GM10248 (cell line): ENCODE data around the gene MACF1.
"Not testable (repeated sequence)": the region's sequence is repeated elsewhere in the genome, so short reads cannot be mapped to it uniquely, and the experiment has no call there.

ENCODE experiments used
- CTCF ChIA-PET: fragments of 300-600 bp; sonication (Branson Sonifier 250); formaldehyde crosslinking; extraction: SDS; loops from one replicate; lab custom pipeline; 2021; ENCODE audit warnings: antibody characterized with exemption; lab: Yijun Ruan, JAX
- POLR2A ChIA-PET: fragments of 350-650 bp; sonication (Branson Sonifier 250); formaldehyde crosslinking; extraction: SDS; loops from one replicate; lab custom pipeline; 2020; ENCODE audit warnings: antibody characterized with exemption; lab: Yijun Ruan, JAX
- DNase-seq: peaks from one replicate; pipeline ENCODE4 v3.0.0; 2012; ENCODE audit errors: extremely low spot score
- TF ChIP-seq, protein P1 (sequence below): IDR thresholded peaks from 2 replicates; pipeline ENCODE4 v1.5.1; 2012; ENCODE audit warnings: mild to moderate bottlenecking, low read depth; ENCODE audit errors: extremely low read depth, missing control alignments, control extremely low read depth

Gene MACF1

DNA sequence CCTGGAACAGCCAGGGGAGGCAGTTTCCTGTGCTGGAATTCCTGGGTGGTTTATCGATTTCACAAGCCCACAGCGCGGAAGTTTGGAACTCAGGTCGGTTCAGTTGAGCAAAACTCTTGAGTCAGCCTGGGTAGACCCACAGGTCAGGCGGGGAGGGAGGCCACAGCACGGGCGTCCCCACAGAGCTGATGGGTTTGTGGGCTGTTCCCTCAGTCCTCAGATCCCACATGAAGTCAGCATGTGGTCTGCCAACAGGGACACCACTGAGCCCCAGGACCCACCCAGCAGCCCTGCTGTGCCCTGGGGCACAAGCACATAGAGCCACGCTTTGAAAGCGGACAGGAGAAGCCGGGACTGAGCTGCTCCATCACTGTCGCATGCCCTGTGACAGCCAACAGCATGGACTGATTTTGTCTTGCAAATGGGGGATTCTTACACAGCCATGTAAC lies 304.4 kb downstream of the MACF1 start:
- ChIA-PET CTCF (interaction anchor here (0.8 to 1.0 kb wide), 3 partner anchors 22 to 150 kb away, joined by 4 to 5 read pairs (median 4); no protein-coding TSS in a partner anchor), POLR2A (interaction anchor here (0.6 kb wide), 1 partner anchor 205 kb away, joined by 4 read pairs; no protein-coding TSS in a partner anchor)
- peak; percentile 53 for DNase-seq
- TF ChIP-seq, protein P1, sequence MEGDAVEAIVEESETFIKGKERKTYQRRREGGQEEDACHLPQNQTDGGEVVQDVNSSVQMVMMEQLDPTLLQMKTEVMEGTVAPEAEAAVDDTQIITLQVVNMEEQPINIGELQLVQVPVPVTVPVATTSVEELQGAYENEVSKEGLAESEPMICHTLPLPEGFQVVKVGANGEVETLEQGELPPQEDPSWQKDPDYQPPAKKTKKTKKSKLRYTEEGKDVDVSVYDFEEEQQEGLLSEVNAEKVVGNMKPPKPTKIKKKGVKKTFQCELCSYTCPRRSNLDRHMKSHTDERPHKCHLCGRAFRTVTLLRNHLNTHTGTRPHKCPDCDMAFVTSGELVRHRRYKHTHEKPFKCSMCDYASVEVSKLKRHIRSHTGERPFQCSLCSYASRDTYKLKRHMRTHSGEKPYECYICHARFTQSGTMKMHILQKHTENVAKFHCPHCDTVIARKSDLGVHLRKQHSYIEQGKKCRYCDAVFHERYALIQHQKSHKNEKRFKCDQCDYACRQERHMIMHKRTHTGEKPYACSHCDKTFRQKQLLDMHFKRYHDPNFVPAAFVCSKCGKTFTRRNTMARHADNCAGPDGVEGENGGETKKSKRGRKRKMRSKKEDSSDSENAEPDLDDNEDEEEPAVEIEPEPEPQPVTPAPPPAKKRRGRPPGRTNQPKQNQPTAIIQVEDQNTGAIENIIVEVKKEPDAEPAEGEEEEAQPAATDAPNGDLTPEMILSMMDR: no peak

DNA sequence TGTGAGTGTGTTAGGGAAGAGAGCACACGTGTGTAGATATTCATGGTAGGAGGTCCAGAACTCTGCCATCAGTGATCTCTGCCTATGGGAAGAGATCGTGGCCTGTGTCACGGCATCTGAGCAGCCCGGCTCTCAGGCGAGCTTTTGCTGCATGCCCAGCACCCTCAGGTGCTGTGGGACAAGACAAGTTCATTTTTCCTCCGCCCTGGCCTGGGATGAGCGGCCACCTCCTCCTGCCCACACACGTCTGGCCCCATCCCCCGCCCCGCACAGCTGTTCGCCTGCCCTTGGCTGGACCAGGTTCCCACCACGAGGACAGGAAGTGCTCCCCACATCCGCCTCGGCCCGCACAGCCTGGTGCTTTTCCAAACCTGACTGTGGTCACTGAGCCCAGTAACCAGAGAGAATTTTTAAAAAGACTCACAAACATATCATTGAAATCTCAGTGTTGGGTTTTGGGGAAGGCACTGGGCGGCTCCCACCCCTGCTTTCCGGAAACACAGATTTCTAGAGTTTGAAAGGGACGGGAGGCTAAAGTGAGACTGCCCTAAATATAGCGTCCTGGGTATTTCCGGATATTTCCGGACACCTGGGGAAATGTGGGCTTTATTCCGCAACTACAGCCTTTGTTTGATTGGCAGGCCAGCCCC lies 305.0 kb downstream of the MACF1 start:
- TF ChIP-seq, protein P1: no peak
- peak; percentile 59 for DNase-seq
- CTCF ChIA-PET: interaction anchor here (1.0 kb wide), 2 partner anchors 23 to 29 kb away, joined by 4 to 5 read pairs; no protein-coding TSS in a partner anchor
- POLR2A ChIA-PET: interaction anchor here (0.6 kb wide), 1 partner anchor 206 kb away, joined by 4 read pairs; no protein-coding TSS in a partner anchor

DNA sequence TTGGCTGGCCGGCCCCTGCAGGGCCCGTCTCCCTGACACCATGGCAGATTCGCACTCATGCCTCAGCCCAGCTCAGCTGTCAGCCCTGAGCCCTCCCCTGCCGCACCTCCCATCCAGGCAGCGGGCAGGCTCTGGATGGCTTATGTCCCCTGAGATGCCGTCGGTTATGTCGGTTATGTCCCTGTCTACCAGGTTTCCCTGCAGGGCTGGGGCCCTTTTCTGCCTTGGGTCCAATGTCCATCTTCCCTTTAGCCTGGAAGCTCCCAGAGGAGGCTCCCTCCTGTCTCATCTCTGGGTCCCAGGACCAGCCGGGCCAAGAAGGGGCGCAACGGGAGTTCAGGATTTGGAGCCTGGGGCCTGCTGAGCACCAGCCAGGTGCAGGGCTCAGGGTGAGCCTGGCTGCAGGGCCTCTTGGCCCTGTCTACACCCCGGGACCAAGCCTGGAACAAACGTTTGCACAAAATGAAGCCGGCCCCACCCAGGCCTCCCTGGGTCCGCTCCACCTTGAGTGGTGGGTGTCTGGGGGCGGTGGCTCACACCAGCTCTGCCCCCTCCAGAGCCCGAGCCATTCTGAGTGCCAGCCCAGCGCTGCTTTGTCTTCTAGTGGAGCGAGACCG lies 306.2 kb downstream of the MACF1 start:
- POLR2A ChIA-PET, DNase-seq, CTCF ChIA-PET: not testable (repeated sequence)

DNA sequence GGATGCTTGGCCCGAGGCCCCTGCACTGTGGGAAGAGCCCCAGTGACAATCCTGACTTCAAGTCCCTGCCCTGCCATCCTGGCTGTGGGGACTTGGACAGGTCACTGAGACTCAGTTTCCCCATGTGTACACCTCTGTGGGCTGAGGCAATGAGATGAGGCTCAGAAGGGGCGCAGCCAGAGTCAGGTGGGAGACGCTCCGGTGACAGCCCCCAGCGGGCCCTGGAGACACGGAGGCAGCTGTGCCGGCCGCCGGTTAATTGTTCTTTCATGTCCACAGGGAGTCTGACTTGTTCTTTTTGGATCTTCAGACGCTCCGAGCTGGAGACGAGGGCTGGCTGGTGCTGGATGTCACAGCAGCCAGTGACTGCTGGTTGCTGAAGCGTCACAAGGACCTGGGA lies 307.0 kb downstream of the MACF1 start:
- POLR2A ChIA-PET: not testable (repeated sequence)

DNA sequence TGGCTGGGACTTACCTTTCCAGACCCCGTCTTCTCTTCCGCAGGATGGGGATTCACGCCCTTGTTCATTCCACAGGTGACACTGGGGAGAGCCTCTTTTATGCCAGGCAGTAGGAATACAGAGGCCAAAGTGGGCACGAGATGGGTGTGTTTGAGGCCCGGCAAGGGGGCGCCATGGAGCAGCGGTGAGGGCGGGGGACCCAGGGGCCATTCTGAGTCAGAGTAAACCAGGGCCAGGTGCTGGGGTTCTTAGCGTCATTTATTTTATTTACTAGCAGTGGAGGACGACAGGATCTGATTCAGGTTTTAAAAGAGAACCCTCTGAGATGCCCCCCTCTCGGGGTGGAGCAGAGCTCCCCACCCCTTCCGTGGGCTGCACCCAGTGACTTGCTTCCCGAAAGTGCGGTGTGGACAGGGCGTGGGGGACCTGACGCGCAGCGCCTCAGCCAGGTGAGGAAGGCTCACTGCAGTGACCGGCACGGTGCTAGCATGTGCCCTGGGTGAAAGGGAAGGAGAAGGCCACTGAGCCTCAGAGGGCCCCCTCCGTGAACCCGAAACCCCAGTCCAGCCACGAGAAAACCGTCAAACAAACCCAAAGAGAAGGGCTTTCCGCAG lies 307.8 kb downstream of the MACF1 start:
- POLR2A ChIA-PET: not testable (repeated sequence)

More for the DNA sequence above, 307.0 kb downstream of the MACF1 start:
- DNase-seq, CTCF ChIA-PET: not testable (repeated sequence)

DNA sequence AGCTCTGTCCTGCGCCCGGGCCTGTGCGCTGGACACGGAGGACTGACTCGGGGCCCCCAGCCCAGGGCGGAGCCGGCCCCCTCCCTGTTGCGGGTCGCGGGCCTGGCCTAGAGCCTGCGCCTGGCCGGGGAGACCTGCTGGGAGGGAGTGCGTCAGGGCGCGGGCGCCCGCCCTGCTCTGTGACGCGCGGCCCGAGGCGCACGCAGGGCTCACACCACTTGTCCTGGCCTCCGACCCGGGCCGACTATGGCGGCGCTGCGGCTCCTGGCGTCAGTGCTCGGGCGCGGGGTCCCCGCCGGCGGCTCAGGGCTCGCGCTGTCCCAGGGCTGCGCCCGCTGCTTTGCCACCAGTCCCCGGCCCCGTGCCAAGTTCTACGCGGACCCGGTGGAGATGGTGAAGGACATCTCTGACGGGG lies 310.2 kb downstream of the MACF1 start:
- POLR2A ChIA-PET, CTCF ChIA-PET, DNase-seq: not testable (repeated sequence)

More for the DNA sequence above, 307.8 kb downstream of the MACF1 start:
- CTCF ChIA-PET, DNase-seq: not testable (repeated sequence)

DNA sequence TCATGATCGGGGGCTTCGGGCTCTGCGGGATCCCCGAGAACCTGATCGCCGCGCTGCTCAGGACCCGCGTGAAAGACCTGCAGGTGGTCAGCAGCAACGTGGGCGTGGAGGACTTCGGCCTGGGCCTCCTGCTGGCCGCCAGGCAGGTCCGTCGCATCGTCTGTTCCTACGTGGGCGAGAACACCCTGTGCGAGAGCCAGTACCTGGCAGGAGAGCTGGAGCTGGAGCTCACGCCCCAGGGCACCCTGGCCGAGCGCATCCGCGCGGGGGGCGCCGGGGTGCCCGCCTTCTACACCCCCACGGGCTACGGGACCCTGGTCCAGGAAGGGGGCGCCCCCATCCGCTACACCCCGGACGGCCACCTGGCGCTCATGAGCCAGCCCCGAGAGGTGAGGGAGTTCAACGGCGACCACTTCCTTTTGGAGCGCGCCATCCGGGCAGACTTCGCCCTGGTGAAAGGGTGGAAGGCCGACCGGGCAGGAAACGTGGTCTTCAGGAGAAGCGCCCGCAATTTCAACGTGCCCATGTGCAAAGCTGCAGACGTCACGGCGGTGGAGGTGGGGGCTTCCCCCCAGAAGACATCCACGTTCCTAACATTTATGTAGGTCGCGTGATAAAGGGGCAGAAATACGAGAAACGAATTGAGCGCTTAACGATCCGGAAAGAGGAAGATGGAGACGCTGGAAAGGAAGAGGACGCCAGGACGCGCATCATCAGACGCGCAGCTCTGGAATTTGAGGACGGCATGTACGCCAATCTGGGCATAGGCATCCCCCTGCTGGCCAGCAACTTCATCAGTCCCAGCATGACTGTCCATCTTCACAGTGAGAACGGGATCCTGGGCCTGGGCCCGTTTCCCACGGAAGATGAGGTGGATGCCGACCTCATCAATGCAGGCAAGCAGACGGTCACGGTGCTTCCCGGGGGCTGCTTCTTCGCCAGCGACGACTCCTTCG lies 310.9 kb downstream of the MACF1 start:
- DNase-seq, CTCF ChIA-PET, POLR2A ChIA-PET: not testable (repeated sequence)

DNA sequence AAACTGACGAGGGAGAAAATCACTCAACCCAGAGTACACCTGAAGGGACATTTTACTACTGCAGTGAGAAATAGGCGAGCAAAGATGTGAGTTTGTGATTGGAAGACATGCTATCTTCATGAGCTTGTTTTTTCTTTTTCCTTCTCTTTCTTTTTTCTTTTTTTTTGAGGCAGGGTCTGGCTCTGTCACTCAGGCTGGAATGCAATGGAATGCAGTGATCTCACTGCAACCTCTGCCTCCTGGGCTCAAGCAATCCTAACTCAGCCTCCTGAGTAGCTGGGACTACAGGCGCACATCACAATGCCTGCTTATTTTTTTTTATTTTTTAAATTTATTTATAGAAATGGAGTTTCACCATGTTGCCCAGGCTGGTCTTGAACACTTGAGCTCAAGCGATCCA lies 312.3 kb downstream of the MACF1 start:
- CTCF ChIA-PET, DNase-seq, POLR2A ChIA-PET: not testable (repeated sequence)

DNA sequence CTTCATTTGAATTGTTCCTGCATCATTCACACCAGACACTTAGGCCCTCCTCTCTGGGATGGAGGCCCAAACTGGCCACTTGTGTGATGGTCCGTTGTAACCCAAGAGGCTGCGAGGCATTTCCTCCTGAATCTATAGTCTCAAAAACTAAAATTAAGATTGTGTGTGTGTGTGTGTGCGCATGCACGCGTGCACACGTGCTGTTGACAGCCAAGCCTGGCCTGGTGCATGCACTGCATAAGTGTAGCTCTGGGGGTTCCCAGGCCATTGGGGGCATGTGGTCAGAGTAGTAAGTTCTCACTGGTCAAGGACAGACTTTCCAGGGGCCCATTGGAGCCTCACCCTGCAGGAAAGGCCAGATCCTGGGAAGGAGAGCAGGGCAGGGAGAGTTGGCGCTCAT lies 313.4 kb downstream of the MACF1 start:
- CTCF ChIA-PET, POLR2A ChIA-PET, DNase-seq: not testable (repeated sequence)

DNA sequence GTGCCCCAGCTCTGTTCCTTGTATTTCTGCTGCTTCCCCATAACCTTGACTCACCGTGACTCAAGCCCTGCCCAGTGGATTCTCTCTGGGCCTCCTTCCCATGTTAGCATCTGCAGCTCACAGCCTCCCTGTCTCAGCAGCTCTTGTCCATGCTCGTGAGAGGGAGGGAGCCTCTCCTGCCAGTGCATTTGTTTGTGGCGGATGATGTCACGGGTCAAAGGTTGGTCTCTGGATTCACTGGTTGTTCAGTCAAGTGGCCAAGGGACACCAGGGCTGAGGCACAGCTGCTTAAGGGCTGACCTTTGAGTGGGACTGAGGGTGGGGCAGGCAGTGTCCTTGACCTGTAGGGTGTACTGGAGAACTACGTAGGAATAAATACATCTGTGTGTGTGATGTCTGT lies 314.9 kb downstream of the MACF1 start:
- DNase-seq, CTCF ChIA-PET, POLR2A ChIA-PET: not testable (repeated sequence)

DNA sequence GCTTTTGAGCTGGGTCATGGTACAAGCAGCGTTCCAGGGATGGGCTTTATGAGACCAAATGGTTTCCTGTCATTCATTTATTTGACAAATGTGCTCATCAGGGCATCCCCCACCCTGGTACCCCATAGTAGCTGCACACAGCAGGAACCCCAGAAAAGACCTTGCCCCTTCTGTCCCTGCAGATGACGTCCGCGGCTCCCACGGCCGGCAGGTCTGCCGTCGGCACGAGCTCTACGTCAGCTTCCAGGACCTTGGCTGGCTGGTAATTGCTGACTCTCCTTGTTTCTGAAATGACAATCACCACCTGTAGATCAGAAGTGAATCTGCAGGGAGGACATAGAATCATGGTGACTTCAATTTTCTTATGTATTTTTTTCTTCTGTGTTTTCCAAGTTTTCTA lies 317.7 kb downstream of the MACF1 start:
- DNase-seq, POLR2A ChIA-PET, CTCF ChIA-PET: not testable (repeated sequence)
